Esophagus squamous epithelium (tissue), 5 donors: ENCODE data around the gene AK9. TPM values are rescaled to one million over a fixed set of nuclear protein-coding genes. Genes with fewer than 3 reads are reported as not detected.

Experiments used
- DNase-seq: peaks from one replicate; lab custom pipeline; 2025; lab: John Stamatoyannopoulos, UW
- H3K27ac ChIP-seq, 4 donors: fragments of 200-600 bp; sonication (generic); one replicate each; pipeline ENCODE4 v1.5.1; 2016 to 2019; ENCODE audit warnings: mild to moderate bottlenecking in 1 of 4
- H3K27me3 ChIP-seq, 4 donors: fragments of 200-600 bp; sonication (generic); 1 replicate in 3 of 4; 2 replicates in 1 of 4; pipeline versions ENCODE4 v1.5.1 to v1.6.0; 2017 to 2021; ENCODE audit warnings: antibody characterized with exemption in 1 of 4
- H3K36me3 ChIP-seq, 3 donors: fragments of 200-600 bp; sonication (generic); one replicate each; pipeline ENCODE4 v1.5.1; 2016 to 2019
- H3K4me1 ChIP-seq, 3 donors: fragments of 200-600 bp; sonication (generic); one replicate each; pipeline ENCODE4 v1.5.1; 2017 to 2019
- H3K4me3 ChIP-seq, 4 donors: fragments of 200-600 bp; sonication (generic); 1 replicate in 3 of 4; 2 replicates in 1 of 4; pipeline ENCODE4 v1.5.1; 2016 to 2019; ENCODE audit warnings: mild to moderate bottlenecking in 2 of 4, moderate library complexity in 1 of 4
- H3K9me3 ChIP-seq, 3 donors: fragments of 200-600 bp; sonication (generic); one replicate each; pipeline ENCODE4 v1.5.1; 2016 to 2019
- POLR2A ChIP-seq, 4 donors: fragments of 450-650 bp; IDR thresholded peaks; one replicate each; pipeline ENCODE4 v1.6.1; 2017; ENCODE audit warnings: antibody characterized with exemption in 4 of 4, mild to moderate bottlenecking in 4 of 4, moderate library complexity in 3 of 4
- WGBS, 2 donors: methylation state at CpG; one replicate each; pipeline ENCODE4 v1.1.5; 2018; 5-methylcytosine and 5-hydroxymethylcytosine counted together
- intact Hi-C: fragments of 100-400 bp; cut with DNase I; formaldehyde crosslinking; loops from one replicate; pipeline ENCODE4 v1.15.0; 2022
- total RNA-seq, 4 donors: library from RNA; depleted of rRNA; stranded (reverse); fragments of >200 nt; gene quantifications; one replicate each; pipeline ENCODE4 v1.1.0, GENCODE V29; 2016
- TF ChIP-seq, protein P1 (sequence below), 6 experiments: fragments of 450-650 bp in 4 of 6; fragments of 200-600 bp in 2 of 6; sonication (generic) in 2 of 6; IDR thresholded peaks; one replicate each; pipeline ENCODE4 v1.5.1; 2016 to 2019; ENCODE audit warnings: antibody characterized with exemption in 6 of 6, mild to moderate bottlenecking in 4 of 6, moderate library complexity in 4 of 6
- donor health status: DM: yes; HTN: yes; CAD: no.

Gene AK9
- total RNA-seq, 4 donors from 2014 or later, result 2.8 to 9.0 (median 3.2) TPM

DNA sequence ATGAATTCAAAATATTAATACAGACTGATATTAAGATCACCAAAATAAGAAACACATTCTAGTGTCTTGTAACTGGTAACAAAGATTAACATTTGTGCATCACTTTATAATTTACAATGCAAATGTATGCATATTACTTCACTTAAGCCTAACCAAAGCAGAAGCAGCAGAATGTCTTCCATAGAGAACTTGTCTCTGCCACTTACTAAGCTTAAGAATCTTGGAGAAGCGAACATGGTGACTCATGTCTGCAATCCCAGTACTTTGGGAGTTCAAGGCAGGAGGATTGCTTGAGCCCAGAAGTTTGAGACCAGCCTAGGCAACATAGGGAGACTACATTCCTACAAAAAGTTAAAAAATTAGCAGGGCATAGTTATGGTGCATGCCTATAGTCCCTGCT lies 18.8 kb downstream of the AK9 start:
- Histone ChIP-seq H3K4me3 (no peak overlapping the region), H3K9me3 (no peaks in the 10 kb centered on the region), H3K27me3 (no peaks in the 10 kb centered on the region), H3K27ac (no peak overlapping the region), H3K36me3 (peaks cover 0 to 15% (median 0%) of the 10 kb centered on the region in 3 donors), H3K4me1 (no peaks in the 10 kb centered on the region)
- TF ChIP-seq POLR2A (IDR thresholded peaks at IDR 0.05), result no peak
- TF ChIP-seq, protein P1, sequence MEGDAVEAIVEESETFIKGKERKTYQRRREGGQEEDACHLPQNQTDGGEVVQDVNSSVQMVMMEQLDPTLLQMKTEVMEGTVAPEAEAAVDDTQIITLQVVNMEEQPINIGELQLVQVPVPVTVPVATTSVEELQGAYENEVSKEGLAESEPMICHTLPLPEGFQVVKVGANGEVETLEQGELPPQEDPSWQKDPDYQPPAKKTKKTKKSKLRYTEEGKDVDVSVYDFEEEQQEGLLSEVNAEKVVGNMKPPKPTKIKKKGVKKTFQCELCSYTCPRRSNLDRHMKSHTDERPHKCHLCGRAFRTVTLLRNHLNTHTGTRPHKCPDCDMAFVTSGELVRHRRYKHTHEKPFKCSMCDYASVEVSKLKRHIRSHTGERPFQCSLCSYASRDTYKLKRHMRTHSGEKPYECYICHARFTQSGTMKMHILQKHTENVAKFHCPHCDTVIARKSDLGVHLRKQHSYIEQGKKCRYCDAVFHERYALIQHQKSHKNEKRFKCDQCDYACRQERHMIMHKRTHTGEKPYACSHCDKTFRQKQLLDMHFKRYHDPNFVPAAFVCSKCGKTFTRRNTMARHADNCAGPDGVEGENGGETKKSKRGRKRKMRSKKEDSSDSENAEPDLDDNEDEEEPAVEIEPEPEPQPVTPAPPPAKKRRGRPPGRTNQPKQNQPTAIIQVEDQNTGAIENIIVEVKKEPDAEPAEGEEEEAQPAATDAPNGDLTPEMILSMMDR (IDR thresholded peaks at IDR 0.05), result no peak
- intact Hi-C loops, result no loop called here
- DNase-seq, result no peak
- WGBS, 2 donors, result 80 to 91% methylated on average over 1 of the region's 1 CpG

DNA sequence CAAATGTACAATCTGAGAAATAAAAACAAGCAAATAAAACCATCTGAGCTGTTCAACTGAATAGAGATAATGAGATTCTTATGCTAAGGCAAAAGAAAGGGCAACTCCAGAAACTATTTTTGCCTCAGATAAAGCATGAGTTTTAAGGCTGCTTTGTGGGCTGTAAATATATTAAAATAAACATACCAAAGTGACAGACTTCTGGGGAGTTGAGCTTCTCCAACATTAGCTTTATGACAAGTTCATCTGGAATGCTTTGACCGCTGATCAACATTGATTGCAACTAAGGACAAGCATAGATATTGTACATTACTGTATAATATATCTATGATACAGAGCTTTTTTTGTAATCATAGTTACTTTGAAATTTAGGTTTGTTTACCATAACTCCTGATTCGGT lies 19.3 kb downstream of the AK9 start:
- Histone ChIP-seq H3K9me3 (no peaks in the 10 kb centered on the region), H3K36me3 (peaks cover 0 to 15% (median 0%) of the 10 kb centered on the region in 3 donors), H3K4me3 (no peak overlapping the region), H3K27me3 (no peaks in the 10 kb centered on the region), H3K27ac (no peak overlapping the region), H3K4me1 (no peaks in the 10 kb centered on the region)
- TF ChIP-seq POLR2A (IDR thresholded peaks at IDR 0.05), result no peak
- TF ChIP-seq, protein P1 (IDR thresholded peaks at IDR 0.05), result no peak
- DNase-seq, result no peak
- WGBS, 2 donors, result 78 to 79% methylated on average over 2 of the region's 2 CpGs
- intact Hi-C loops, result no loop called here

DNA sequence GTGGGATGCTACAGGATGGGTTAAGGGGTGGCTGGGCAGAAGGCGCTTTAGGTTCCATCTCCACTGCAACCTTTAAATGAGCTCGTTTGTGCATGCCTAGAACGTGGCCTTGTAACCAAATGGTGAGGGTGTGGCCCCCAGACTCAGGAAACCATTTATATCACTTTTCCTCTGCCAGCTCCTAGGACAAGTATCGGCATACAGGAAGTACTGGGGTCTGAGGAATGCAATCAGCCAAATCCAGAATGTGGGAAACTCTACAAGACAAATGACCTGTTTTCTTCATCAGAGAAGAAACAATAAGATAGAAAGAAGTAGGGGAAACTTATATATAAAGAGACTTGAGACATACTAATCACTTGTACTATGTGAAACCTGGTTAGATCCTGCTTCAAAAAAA lies 21.2 kb downstream of the AK9 start:
- DNase-seq, result no peak
- WGBS, 2 donors, result 67% methylated on average over 4 of the region's 4 CpGs; no CpG with 5 or more reads in 1 of the 2 donors
- peaks cover 0 to 15% (median 0%) of the 10 kb centered on the region in 3 donors for H3K36me3 ChIP-seq
- no peaks in the 10 kb centered on the region for H3K9me3 ChIP-seq
- H3K4me3 ChIP-seq, result no peak overlapping the region
- H3K27me3 ChIP-seq, result no peaks in the 10 kb centered on the region
- TF ChIP-seq POLR2A (IDR thresholded peaks at IDR 0.05), result no peak
- TF ChIP-seq, protein P1 (IDR thresholded peaks at IDR 0.05), result no peak
- H3K27ac ChIP-seq, result no peak overlapping the region
- intact Hi-C loops, result no loop called here
- no peaks in the 10 kb centered on the region for H3K4me1 ChIP-seq

DNA sequence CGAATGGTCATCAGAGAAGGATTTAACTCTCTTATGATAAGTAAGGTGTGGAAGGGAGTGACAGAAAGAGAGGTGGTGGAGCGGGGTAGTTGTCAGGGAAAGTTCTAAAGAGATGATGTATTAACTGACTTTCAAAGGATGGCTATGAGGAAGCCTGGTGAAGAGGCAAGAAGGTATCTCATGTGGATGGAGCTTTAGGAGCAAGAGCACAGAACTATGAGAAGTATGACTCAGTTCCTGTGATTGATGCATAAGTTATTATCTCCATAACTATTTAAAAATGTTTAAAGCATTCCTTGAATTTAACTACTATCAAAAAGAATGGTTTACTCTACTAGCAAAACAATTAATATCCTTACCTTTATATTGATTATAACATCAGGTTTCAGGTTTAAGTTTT lies 28.8 kb downstream of the AK9 start:
- WGBS, 2 donors, result 83 to 86% methylated on average over 2 of the region's 2 CpGs
- intact Hi-C loops, result no loop called here
- H3K27me3 ChIP-seq, result no peaks in the 10 kb centered on the region

DNA sequence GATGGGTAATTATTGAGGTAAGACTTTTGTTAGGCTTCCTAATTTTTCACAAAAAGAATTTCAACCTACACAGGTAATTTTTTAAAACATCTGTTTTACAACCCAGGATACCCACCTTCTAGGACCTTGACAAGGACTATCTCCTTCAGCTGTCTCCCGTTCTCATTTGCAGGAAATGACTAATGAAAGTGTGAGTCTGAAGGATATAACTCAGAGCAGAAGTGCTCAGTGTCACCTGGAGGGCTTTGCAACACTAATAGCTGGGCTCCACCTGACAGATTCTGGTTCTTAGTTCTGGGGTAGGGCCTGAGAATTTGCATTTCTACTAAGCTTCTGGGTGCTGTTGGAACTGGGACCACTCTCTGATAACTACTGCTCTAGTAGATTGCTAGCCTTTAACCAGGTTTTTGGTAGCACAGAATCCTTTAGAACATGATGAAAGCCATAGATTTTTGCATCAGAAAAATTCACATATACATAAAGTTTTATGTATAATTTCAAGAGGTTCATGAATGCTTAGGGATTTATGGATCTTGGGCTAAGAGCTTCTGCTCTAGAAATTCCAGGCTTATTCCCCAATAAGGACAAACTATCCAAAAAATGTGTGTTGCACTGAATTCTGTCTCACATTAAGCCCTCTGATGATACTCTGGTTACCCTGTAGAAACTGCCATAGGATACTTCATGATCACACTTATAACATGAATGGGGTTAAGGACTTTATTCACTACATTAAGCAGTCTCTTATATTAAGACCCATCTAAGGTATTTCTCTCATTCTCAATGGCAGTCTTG lies 30.3 kb downstream of the AK9 start:
- 13 to 30% methylated on average over 1 of the region's 1 CpG for WGBS, 2 donors
- Histone ChIP-seq H3K4me3 (no peak overlapping the region), H3K9me3 (no peaks in the 10 kb centered on the region), H3K27me3 (no peaks in the 10 kb centered on the region), H3K27ac (no peak overlapping the region), H3K36me3 (no peaks in the 10 kb centered on the region), H3K4me1 (no peaks in the 10 kb centered on the region)
- intact Hi-C loops, result no loop called here
- TF ChIP-seq, protein P1 (IDR thresholded peaks at IDR 0.05), result no peak
- no peak for TF ChIP-seq POLR2A (IDR thresholded peaks at IDR 0.05)
- no peak for DNase-seq

More for the DNA sequence above, 28.8 kb downstream of the AK9 start:
- no peak for TF ChIP-seq POLR2A (IDR thresholded peaks at IDR 0.05)
- TF ChIP-seq, protein P1 (IDR thresholded peaks at IDR 0.05), result no peak
- no peaks in the 10 kb centered on the region for H3K9me3 ChIP-seq
- no peaks in the 10 kb centered on the region for H3K36me3 ChIP-seq
- H3K4me3 ChIP-seq, result no peak overlapping the region
- no peak for DNase-seq
- no peaks in the 10 kb centered on the region for H3K4me1 ChIP-seq
- no peak overlapping the region for H3K27ac ChIP-seq
